NK-92 (cell line): ENCODE data around the gene PIEZO2.
"Not testable (repeated sequence)": the region's sequence is repeated elsewhere in the genome, so short reads cannot be mapped to it uniquely, and the experiment has no call there.

Experiments
- DNase-seq: peaks from one replicate; lab custom pipeline; 2025; ENCODE audit not compliant: unreplicated experiment; lab: John Stamatoyannopoulos, UW

The PIEZO2 gene

DNA sequence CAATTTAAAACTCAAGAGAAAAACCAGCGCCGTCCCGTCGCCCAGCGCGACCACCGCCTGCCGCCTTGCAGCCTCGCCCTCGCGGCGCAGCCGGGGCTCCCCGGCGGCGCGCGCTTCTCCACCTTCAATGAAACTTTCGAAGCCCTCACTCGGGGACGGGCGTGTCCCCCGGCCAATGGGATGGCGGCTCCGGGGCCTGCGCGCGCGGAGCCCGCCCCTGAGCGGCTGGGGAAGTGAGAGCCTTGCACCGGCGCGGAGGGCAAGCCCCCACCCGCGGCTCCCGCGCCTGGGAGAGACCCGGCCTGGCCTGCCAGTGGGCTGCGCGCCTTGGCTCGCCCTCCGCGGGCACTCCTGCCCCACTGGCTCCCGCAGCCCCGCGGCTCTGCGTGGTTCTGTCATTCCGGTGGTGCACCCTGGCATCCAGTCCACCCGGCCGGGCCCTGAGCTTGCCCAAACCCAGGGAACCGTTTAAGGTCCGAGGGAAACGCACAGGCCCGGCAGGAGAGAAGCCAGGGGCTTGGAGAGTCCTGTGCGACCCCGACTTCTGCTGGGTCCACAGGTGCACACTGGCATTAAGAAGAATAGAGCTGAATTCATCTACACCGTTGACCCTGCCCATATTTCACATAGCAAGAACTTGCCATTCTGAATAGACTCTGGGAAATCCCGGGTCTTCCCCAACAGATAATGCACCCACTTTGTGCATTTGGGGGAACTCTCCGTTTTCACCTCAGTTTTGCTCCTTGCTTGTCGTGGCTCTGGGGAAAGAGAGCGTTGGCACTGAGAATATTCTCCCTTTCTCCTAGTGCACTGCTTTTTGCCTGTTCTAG is at the start of gene PIEZO2:
Gene PIEZO2, minus strand, starts transcription at position 129 of the 830 bp plus-strand sequence. CDS start 981 bp downstream, outside the sequence.
- no peak for DNase-seq

DNA sequence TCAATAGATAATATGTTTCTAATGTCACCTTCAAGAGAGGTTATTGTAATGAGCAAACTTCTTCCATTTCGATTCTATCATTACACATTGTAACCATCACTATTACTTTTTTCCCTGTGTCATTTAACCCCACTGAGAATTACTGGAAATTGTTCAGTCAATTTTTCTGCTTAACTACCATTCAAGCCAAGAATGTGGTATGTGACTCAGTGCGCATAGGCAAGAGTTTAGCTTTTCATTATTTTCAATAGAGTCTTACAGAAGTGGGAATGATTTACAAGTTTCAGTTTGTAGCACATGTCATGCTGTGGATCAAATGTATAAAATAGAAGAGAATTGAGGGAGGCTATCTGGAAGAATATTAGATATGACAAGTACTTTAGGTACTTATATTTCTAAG is 34.3 kb upstream of the PIEZO2 start:
- no peak for DNase-seq

DNA sequence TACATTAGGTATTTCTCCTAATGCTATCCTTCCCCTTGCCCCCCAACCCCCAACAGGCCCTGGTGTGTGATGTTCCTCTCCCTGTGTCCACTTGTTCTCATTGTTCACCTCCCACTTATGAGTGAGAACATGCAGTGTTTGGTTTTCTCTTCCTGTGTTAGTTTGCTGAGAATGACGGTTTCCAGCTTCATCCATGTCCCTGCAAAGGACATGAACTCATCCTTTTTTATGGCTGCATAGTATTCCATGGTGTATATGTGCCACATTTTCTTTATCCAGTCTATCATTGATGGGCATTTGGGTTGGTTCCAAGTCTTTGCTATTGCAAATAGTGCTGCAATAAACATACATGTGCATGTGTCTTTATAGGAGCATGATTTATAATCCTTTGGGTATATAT is 32.3 kb upstream of the PIEZO2 start:
- not testable (repeated sequence) for DNase-seq

DNA sequence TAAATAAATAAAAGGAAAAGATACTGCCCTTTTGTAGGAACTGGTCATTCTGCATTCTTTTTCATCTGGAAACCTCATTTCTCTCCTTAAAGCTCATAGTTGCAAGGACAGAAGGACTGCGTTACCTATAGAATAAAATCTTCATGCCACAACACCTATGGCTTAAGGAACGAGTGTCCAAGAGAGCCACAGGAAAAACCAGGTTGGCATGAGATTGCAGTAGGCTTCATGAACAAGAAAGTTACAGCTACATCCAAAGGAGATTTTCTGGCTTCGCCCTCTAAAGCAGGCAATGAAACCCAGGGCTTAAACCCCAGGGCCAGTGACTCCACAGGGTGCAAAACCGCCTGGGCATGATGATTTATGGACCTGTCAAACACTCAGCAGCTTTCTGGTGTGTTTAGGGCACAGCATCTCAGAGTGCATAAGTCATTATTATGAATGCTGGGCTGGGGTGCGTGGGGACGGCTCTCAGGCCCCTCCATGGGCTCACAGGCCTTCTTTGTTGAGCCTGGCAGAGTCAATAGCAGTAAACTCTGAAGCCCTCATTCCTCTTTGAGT is 30.7 kb upstream of the PIEZO2 start:
- DNase-seq: no peak

DNA sequence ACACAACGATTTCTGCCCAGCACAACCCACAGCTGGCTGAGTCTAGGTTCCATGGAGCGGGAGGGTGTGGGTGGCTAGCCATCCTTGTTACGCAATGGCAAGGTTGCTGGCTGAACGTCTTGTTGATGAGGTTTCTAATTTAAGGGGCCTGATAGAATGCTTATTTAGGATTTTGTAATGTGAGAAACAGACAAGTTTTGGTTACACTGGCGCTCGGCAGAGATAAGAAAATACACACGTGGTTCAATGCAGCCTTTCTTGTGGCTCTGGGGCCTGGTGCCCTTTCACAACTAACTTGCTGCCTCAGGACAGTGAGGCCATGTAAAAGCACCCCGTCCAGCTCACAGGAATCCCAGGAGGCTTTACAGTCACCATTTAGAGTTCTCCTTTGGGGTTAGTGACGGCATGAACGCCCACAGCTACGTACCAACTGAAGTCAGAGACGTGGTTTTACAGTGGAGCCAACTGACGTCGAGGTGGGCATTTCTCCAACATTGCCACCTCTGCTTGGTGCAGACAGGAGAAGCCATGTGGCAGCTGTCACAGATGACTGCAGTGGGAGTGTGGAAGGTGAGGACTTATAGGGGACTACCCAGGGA is 29.7 kb upstream of the PIEZO2 start:
- DNase-seq: no peak

DNA sequence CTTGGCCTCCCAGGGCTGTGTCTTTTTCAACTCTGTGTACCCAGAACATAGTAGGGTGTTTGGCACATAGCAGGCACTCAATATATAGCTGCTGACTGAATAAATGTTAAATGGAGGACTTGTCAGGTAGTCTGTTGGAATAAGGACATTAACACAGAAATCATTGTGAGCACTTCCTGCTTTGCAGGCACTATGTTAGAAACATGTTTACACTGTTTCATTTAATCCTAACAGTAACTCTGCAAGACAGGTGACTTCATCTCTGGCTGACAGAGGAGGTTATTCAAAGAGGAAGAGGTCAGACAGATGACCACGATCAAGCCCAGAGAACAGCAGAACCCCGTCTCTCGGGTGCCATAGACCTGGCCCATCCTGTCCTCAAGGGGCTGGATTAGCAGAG is 28.0 kb upstream of the PIEZO2 start:
- no peak for DNase-seq

DNA sequence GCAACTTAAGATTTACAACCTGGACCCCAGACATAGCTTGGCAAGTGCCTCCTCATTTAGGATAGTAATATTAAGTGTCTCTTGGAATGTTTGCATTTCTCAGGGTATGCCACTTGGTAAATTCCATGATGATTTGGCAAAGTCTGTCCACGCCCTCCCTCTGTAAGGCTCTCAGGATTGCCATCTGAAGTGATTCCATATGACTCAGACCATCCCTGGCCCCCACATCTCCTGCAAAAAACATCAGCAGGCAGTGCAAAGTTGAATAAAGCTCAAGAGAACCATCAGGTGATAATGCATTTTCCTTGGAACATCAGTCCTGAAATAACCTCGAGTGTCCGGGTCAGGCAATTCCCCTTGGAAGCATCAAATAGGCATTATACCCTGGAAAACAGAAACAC is 27.1 kb upstream of the PIEZO2 start:
- no peak for DNase-seq

DNA sequence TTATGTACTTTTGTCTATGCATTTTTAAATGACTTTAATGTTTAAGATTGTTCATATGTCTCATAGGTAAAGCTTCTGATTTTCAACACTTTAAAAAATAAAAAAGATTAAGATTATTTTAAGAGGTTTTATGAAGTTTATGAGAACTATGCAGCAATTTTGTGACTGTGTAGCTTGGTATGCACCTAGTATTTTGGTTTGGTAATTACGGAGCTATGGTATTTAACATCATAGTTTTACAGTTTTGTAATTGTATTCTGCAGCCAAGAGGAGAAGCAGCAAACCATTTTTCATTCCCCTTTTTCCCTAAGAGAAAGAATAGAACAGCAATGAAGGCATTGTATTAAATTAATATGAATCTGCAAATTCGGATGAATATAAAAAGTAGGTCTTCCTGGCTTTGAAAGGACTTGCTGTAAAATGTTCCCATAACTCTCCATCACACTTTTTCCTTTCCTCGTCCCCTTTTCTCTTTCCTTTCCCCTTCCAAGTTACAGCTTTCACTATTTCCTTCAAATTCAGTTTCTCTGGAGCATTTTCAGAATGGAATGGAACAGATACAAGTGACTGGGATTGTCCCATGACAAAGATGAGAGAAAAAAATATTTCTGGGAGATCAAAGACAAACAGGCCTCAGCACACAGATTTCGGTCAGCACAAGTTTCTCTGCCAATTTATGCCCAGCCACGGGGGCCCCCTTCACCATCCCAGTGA is 26.1 kb upstream of the PIEZO2 start:
- DNase-seq: no peak

DNA sequence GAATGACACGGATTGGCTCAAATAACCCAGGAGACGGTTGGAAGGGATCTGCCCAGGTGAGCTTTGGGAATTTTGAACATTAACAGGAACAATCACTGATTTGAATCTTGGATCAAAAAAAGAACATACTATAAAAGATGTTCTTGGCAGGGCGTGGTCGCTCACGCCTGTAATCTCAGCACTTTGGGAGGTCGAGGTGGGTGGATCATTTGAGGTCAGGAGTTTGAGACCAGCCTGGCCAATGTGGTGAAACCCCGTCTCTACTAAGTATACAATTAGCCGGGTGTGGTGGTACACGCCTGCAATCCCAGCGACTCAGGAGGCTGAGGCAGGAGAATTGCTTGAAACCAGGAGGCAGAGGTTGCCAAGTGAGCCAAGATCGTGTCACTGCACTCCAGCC is 24.8 kb upstream of the PIEZO2 start:
- DNase-seq: not testable (repeated sequence)

DNA sequence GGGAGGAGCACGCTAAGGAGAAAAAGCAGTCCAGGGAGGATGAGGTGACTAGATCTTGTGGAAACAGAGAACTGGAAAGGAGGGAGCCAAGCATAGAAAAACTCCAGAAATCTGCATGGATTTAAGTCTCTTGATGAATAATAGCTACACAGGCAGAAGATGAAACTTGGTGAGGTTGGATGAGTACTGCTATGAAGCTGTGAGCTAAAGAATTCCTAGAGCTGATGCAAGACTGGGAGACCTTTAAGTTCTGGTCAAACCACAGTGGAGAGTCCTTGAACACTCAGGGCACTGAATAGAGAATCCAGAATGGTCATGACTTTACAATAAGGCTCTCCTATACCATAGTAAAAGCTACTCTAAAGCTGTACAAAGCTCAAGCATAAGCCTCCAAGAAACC is 18.4 kb upstream of the PIEZO2 start:
- DNase-seq: no peak

DNA sequence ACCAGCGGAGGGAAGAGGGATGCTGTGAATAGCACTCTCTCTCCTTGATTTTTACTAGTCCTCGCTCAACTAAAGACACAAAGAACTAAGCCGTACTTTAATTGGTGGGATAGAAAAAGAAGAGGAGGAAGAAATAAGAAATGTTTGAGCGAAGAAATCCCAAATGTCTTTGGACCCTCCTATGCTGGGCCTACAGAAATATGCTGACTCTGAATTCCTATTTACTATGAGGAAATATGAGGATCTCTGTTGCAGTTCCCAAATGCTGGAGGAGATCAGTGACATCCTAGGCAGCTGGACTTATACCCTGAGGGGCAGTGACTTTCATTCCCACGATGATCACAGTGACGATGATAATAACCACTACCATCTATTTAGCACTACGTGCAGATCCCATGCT is 16.6 kb upstream of the PIEZO2 start:
- DNase-seq: no peak

DNA sequence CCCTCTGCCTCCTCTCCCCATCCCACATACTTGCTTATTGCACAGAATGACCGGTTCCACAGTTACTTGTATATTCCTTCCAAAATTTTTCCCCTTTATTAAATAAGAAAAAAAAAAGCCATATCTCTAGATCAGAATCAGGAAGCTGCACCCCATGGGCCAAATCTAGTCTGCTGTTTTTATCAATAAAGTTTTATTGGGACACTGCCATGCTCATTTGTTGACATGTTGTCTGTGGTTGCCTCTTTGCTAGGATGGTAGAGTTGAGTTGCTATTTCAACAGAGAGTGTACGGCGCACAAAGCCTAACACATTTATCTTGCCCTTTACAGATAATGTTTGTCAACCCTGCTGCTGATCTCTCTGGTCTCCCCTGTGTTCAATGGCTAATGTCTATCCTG is 15.8 kb upstream of the PIEZO2 start:
- DNase-seq: no peak

DNA sequence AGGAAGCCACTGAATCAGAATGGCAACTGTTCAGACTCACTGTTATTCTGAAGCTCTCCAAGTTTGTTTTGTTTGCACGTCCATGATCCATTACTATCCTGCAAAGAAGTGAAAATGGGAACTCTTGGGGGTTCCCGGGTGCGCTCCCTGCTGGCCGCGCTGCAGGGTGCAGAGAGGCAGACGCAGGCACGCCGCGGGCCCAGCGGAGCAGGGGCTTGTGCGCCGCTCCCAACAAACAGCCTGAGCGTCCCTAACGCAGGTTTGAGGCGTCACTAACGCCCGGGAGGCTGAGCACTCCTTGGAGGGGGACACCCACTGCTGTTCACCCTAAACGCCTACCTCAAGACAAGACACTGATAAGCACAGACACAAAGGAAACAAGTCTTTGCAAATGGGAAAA is 14.3 kb upstream of the PIEZO2 start:
- no peak for DNase-seq

DNA sequence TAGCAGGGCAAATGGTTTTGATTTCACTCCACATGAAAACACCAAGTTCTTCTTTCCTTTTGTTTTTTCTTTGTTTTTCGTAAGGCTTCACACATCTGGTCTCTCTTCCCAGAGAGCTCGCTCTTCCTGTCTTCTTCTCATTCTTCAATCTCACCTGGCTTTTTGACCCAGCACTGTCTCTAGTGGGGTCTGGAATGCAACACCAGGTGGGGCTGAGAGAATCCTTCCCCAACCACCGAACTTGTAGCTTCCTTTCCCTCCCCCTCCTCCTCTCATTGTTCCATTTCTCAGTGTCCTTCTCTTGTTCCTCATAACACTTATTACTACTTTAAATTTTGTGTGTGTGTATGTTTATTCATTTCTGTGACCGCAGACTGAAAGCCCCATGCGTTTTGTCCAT is 13.5 kb upstream of the PIEZO2 start:
- DNase-seq: no peak

DNA sequence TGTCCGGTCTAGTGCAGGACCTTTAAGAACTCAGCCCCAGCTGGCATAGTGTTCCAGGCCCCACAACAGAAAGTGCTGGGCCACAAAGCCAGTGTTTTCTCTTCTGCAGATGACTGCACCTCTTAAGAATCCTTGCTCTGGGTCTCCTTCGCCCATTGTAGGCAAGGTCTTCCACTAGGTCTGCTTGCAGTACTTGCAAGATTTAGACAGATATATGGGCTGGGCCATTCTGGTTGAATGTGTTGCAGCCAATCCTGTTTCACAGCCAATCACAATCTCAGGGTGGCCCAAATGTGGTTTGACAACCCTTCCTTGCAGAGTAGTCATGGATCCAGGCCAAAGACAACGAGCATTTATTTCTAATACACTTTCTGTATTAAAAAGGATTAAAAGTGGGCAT is 13.1 kb upstream of the PIEZO2 start:
- no peak for DNase-seq

DNA sequence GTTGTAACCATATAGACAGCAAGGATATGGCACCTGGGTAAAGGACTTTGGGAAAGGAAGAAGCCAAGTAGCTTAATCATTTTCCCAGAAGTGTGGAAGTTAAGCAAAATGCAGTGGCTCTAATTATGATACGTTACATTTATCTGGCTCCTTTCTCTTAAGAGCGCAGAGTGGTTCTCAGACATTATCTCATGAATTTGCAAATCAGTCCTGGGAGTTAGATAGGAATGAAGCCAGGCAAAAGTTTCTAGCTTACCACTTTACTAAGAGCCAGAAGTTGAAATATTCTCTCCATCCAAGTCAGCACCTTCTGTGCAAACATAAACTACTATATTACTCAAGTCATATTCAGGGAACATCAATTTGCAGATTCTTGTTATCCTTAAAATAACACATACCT is 10.9 kb upstream of the PIEZO2 start:
- DNase-seq: no peak

DNA sequence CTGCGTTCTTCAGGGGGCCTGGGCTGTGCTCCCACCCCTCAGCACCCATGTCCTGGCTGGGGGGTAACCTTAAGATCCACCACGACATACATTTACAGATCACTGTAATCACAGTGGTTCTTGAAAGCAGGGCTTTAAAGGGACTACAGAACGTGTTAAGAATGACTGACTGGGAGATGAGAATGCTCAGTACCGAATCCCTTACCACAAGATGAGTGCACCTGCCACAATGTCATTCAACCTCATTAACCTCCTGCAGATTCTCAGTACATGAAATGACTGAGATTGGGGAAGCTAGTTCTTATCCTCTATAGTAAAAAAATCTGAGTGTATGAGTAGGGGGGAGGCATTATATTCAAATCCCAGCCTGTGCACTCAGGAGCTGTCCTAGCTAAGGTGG is 10.5 kb upstream of the PIEZO2 start:
- DNase-seq: no peak

DNA sequence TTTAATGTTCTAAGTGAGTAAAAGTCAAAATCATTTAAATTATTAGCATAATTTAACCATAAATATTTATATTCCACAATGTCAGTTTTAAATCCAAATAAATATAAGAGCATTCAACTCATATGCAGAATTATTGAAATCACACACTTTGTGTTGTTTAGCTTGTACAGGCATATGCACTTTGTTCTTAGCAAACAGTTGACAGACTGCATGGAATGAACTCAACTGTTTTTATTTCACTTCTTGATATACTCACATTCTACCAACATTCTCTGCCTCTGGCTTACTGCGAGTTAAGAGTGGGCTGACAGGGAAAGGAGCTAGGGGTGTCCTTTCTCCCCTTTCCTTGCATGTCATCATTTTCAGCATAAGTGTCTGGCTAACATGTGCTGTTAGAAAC is 7.6 kb upstream of the PIEZO2 start:
- DNase-seq: no peak

DNA sequence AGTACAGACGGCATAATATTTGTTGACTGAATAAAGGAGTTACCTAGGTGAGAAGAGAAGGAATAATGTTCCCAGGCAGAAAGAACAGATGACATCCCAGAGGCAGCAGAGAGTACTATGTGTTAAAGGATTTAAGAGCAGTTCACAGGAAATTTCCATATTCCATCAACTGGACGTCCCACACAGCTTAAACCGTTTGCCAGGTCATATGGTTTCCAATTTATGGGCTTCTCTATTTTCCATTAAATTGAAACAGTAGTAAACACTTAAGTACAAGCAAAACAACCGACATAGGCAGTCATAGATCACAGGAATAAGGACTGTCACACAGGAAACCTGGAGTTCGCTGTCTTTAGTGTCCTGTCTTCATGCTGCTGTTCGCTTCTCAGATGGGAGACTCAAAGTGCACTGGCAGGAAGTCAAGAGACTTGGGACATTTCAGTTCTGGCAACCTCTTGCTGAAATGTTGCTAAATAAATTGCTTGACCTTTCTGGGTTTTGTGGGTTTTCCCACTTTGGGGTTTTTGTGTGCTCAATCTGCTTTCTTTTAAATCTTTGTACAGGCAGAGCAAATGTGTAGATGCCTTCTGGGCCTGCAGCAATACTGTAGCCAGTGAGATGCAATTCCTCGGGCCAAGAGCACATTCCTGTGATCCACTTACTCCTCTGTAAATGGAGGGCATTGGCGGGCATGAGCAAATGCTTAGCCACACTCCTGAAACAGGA is 5.8 kb upstream of the PIEZO2 start:
- no peak for DNase-seq

DNA sequence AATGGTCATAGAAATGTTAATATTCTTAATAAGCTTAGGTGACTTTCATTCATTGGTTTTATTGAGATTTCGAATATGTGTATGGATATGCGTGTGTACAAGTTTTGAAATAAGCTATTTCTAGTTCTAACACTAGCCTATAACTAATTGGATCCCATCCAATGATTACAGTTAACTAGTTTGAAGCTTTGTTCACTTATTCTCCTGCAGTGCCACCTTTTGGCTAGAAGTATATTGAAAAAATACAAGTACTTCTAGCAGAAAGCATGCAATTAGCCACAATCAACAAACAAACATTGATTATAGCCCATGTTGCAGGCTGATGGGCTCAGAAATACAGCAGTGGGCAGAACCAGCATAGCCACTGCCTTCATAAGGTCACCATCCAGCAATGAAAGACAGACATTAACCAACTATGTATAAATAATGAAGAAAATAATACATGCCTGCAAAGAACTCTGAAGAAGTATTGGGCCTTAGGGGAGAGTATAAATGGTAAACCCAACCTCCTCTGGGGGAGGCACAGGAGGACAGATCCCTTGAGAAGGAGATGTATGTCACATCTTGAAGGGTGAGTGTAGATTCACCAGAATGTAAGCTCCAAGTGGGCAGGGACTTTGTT is 5.1 kb upstream of the PIEZO2 start:
- DNase-seq: no peak

DNA sequence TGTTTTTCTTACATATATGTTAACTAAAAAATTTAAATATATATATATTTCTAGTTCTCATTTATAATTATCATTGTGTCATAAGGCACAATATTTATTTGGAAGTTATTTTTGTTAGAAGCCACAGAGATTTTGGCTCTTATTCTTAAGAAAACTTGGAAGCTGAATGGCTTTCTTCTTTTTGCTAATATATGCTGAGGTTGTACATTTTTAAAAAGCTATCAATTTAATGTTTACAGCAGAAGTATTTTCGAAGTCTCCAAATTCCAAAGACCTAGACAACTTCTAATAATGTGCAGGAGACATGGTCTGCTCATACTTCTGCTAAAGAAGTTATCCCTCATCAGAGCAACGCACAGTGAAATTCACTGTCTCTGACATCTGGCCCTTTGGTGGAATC is 3.7 kb upstream of the PIEZO2 start:
- no peak for DNase-seq
